GM12878 (cell line): Measurements from ENCODE around the gene P3H2. TPM values are rescaled to one million over a fixed set of nuclear protein-coding genes. Genes with fewer than 3 reads are reported as not detected.

ENCODE experiments used
- ATAC-seq: fragments of 200-7000 bp; cut with Tn5 transposase; 3 replicates; pipeline ENCODE4 v1.9.1; 2020; ENCODE audit warnings: mild to moderate bottlenecking, moderate library complexity
- BruUV-seq: library from RNA; stranded (reverse); fragments of 400-500 nt; replicated peaks from 2 replicates; lab custom pipeline; 2021; lab: Mats Ljungman, UMichigan
- CTCF ChIA-PET: fragments of 300-600 bp; sonication (Branson Sonifier 250); formaldehyde crosslinking; extraction: SDS; loops from one replicate; lab custom pipeline; 2021; ENCODE audit warnings: inconsistent platforms; lab: Yijun Ruan, JAX
- POLR2A ChIA-PET: fragments of 350-600 bp; formaldehyde crosslinking; extraction: SDS; loops from one replicate; lab custom pipeline; 2021; ENCODE audit warnings: inconsistent platforms; lab: Charles Lee
- RAD21 ChIA-PET: fragments of 300-600 bp; sonication (Branson Sonifier 250); formaldehyde crosslinking; loops from one replicate; lab custom pipeline; 2023; ENCODE audit warnings: antibody characterized with exemption; ENCODE audit not compliant: unreplicated experiment; lab: Charles Lee
- SMC1A ChIA-PET: fragments of 300-600 bp; sonication (Branson Sonifier 250); formaldehyde crosslinking; loops from one replicate; lab custom pipeline; 2023; ENCODE audit not compliant: unreplicated experiment, uncharacterized antibody; lab: Charles Lee
- DNase-seq: peaks from one replicate; pipeline ENCODE4 v3.0.0-alpha.2; 2011; ENCODE audit warnings: low read depth, low spot score
- FAIRE-seq: peaks from 3 replicates; lab custom pipeline; 2011; peaks lifted over from hg19 to GRCh38; lab: Jason Lieb, UNC
- H2AFZ ChIP-seq: 2 replicates; pipeline ENCODE4 v1.6.0; 2011; ENCODE audit warnings: low read depth, low read length, control low read depth; ENCODE audit not compliant: control insufficient read depth
- H3K27ac ChIP-seq: 2 replicates; pipeline ENCODE4 v1.5.1; 2011; ENCODE audit warnings: control low read depth; ENCODE audit not compliant: control insufficient read depth, insufficient read depth
- H3K27me3 ChIP-seq, 2 experiments: replicated peaks in 1 of 2; 2 replicates each; pipeline versions ENCODE4 v1.6.0 to v1.6.1; 2011; ENCODE audit warnings: low read length in 1 of 2; ENCODE audit not compliant: control insufficient read depth in 2 of 2, insufficient read depth in 2 of 2
- H3K36me3 ChIP-seq, 2 experiments: 2 replicates each; pipeline ENCODE4 v1.5.1; 2011; ENCODE audit warnings: low read length in 1 of 2; ENCODE audit not compliant: control insufficient read depth in 2 of 2, insufficient read depth in 2 of 2
- H3K4me1 ChIP-seq: 2 replicates; pipeline ENCODE4 v1.6.1; 2011; ENCODE audit warnings: mild to moderate bottlenecking, low read length, moderate library complexity, mixed read lengths; ENCODE audit not compliant: control insufficient read depth, insufficient read depth
- H3K4me2 ChIP-seq: 2 replicates; pipeline ENCODE4 v1.6.0; 2011; ENCODE audit warnings: control low read depth; ENCODE audit not compliant: control insufficient read depth, insufficient read depth
- H3K4me3 ChIP-seq: fragments of 200-600 bp; sonication (generic); 2 replicates; pipeline ENCODE4 v1.5.1; 2016
- H3K79me2 ChIP-seq: 2 replicates; pipeline ENCODE4 v1.6.0; 2011; ENCODE audit warnings: low read length; ENCODE audit not compliant: control insufficient read depth, insufficient read depth
- H3K9ac ChIP-seq: 2 replicates; pipeline ENCODE4 v1.8.0; 2011; ENCODE audit warnings: low read length, control low read depth, mixed read lengths; ENCODE audit not compliant: control insufficient read depth, insufficient read depth
- H3K9me3 ChIP-seq: replicated peaks from 3 replicates; pipeline ENCODE4 v1.5.1; 2011; ENCODE audit warnings: mild to moderate bottlenecking, low read length; ENCODE audit not compliant: control insufficient read depth, insufficient read depth
- H4K20me1 ChIP-seq: 2 replicates; pipeline ENCODE4 v1.6.0; 2011; ENCODE audit not compliant: control insufficient read depth, insufficient read depth
- EED ChIP-seq: sonication (generic); IDR thresholded peaks from 2 replicates; pipeline ENCODE4 v1.6.1; 2016; ENCODE audit warnings: antibody characterized with exemption, low read depth
- HDAC6 ChIP-seq: fragments of 200-600 bp; sonication (generic); IDR thresholded peaks from one replicate; pipeline ENCODE4 v1.8.0; 2017; ENCODE audit warnings: antibody characterized with exemption; ENCODE audit not compliant: unreplicated experiment
- IKZF2 ChIP-seq, 2 experiments: fragments of 450-650 bp; IDR thresholded peaks; 2 replicates each; pipeline ENCODE4 v1.6.1; 2017; ENCODE audit warnings: mild to moderate bottlenecking in 2 of 2, moderate library complexity in 2 of 2
- NKRF ChIP-seq: fragments of 450-650 bp; conservative IDR thresholded peaks from 2 replicates; pipeline ENCODE4 v1.6.1; 2017; ENCODE audit warnings: mild to moderate bottlenecking, moderate library complexity
- RBBP5 ChIP-seq: fragments of 200-600 bp; sonication (generic); conservative IDR thresholded peaks from 2 replicates; pipeline ENCODE4 v1.6.1; 2016
- SKIL ChIP-seq: fragments of 450-650 bp; IDR thresholded peaks from 2 replicates; pipeline ENCODE4 v1.6.1; 2017; ENCODE audit warnings: mild to moderate bottlenecking, low read depth, inconsistent platforms; ENCODE audit not compliant: poor library complexity, severe bottlenecking
- WRNIP1 ChIP-seq: IDR thresholded peaks from 2 replicates; pipeline ENCODE4 v1.6.1; 2011; ENCODE audit warnings: low read depth, low read length, improper control_type of control experiment, borderline replicate concordance
- ZBED1 ChIP-seq: IDR thresholded peaks from 2 replicates; pipeline ENCODE4 v1.6.1; 2016; ENCODE audit warnings: borderline replicate concordance
- ZNF622 ChIP-seq: fragments of 450-650 bp; IDR thresholded peaks from 2 replicates; pipeline ENCODE4 v1.6.1; 2017; ENCODE audit warnings: mild to moderate bottlenecking, inconsistent platforms
- WGBS: methylation state at CpG from one replicate; pipeline ENCODE4 v1.1.6; 2016; ENCODE audit warnings: low lambda C conversion rate; ENCODE audit not compliant: insufficient replicate concordance, insufficient coverage; ENCODE audit errors: missing lambda C conversion rate; 5-methylcytosine and 5-hydroxymethylcytosine counted together
- in situ Hi-C: fragments of 300-500 bp; cut with MboI; formaldehyde crosslinking; loops from 9 replicates; pipeline ENCODE4 v1.14.3; 2018; ENCODE audit warnings: mixed read lengths
- intact Hi-C: fragments of 100-400 bp; cut with micrococcal nuclease; formaldehyde crosslinking; loops from one replicate; pipeline ENCODE4 v1.14.2; 2022; ENCODE audit not compliant: unreplicated experiment
- polyA plus RNA-seq, 11 experiments: library from polyadenylated mRNA; depleted of rRNA in 4 of 11; unstranded in 6 of 11; stranded (reverse) in 5 of 11; fragments of >200 nt; fragmentation: Nextera tagmentation in 4 of 11; fragmentation: Illumina TruSeq in 1 of 11; extraction: Ambion mirVana in 4 of 11; extraction: Trizol in 1 of 11; gene quantifications; 1 replicate in 1 of 11; 2 replicates in 10 of 11; pipeline versions ENCODE4 v1.2.1 to v1.2.3, GENCODE V29; 2011 to 2016; ENCODE audit warnings: inconsistent platforms in 2 of 11, missing spikeins in 2 of 11, low read depth in 1 of 11
- total RNA-seq, 4 experiments: library from RNA; depleted of rRNA in 3 of 4; stranded (reverse); fragments of >200 nt in 3 of 4; fragmentation: Illumina TruSeq in 1 of 4; extraction: Trizol in 1 of 4; gene quantifications; 2 replicates each; pipeline versions ENCODE4 v1.2.1 to v1.2.3, GENCODE V29; 2013 to 2021

P3H2 gene
- total and polyA plus RNA-seq, 10 of the 15 experiments (the other 5 are each of a cell fraction or from before 2014, with no cell fraction given), result 27.0 to 97.6 (median 83.2) TPM

GRCh38 chr3:189911001-189911400 is 209.7 kb downstream of the P3H2 start:
- POLR2A ChIA-PET, result no interaction called here
- intact Hi-C loops (no loop called here), in situ Hi-C loops (no loop called here)
- H3K9me3 ChIP-seq, result no peaks in the 10 kb centered on the region
- H3K27me3 ChIP-seq, result no peaks in the 10 kb centered on the region
- H3K4me3 ChIP-seq, result no peak overlapping the region
- H2AFZ ChIP-seq, result no peak overlapping the region
- RAD21 ChIA-PET, result no interaction called here
- no peak overlapping the region for H3K9ac ChIP-seq
- DNase-seq, result no peak
- H3K36me3 ChIP-seq, result no peaks in the 10 kb centered on the region
- H3K4me1 ChIP-seq, result no peaks in the 10 kb centered on the region
- H3K4me2 ChIP-seq, result no peak overlapping the region
- ATAC-seq, result no peak
- H3K79me2 ChIP-seq, result no peaks in the 10 kb centered on the region
- FAIRE-seq, result no peak
- TF ChIP-seq HDAC6 (no peak), ZBED1 (no peak), NKRF (no peak), ZNF622 (no peak), IKZF2 (IDR thresholded peaks at IDR 0.05) (no peak), RBBP5 (no peak), WRNIP1 (no peak), EED (no peak), SKIL (no peak)
- SMC1A ChIA-PET, result interaction anchor here (1.5 kb wide), 1 partner anchor 18 kb away, joined by 3 read pairs; no protein-coding TSS in a partner anchor
- no peaks in the 10 kb centered on the region for H4K20me1 ChIP-seq
- no TSS peak for BruUV-seq
- no peak overlapping the region for H3K27ac ChIP-seq
- CTCF ChIA-PET, result interaction anchor here (1.0 kb wide), 1 partner anchor 399 kb away, joined by 3 read pairs; no protein-coding TSS in a partner anchor
- 8% methylated on average over 1 of the region's 1 CpG for WGBS
